C4-2B (cell line): ENCODE results near the gene MCCC1.
"Not testable (repeated sequence)": the region's sequence is repeated elsewhere in the genome, so short reads cannot be mapped to it uniquely, and the experiment has no call there.

ENCODE experiments used
- H3K27ac ChIP-seq: fragments of 450-650 bp; 2 replicates; pipeline ENCODE4 v1.5.1; 2017
- ZFX ChIP-seq: fragments of 450-650 bp; IDR thresholded peaks from 2 replicates; pipeline ENCODE4 v1.6.1; 2017
- TF ChIP-seq, protein P1 (sequence below): fragments of 450-650 bp; conservative IDR thresholded peaks from 2 replicates; pipeline ENCODE4 v1.5.1; 2017; ENCODE audit warnings: mild to moderate bottlenecking

Gene MCCC1

DNA sequence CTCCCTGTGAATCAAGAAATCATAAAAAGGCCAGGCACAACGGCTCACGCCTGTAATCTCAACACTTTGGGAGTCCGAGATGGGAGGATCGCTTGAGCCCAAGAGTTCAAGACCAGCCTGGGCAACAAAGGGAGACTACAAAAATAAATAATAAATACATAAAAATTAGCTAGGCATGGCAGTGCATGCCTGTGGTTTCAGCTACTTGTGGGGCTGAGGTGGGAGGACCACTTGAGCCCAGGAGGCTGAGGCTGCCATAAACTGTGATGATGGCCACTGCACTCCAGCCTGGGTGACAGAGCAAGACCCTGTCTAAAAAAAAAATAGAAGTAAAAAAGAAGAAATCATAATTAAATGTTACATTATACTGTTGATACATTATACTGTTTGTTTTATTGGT lies 91.0 kb downstream of the MCCC1 start:
- TF ChIP-seq ZFX, result no peak
- TF ChIP-seq, protein P1, sequence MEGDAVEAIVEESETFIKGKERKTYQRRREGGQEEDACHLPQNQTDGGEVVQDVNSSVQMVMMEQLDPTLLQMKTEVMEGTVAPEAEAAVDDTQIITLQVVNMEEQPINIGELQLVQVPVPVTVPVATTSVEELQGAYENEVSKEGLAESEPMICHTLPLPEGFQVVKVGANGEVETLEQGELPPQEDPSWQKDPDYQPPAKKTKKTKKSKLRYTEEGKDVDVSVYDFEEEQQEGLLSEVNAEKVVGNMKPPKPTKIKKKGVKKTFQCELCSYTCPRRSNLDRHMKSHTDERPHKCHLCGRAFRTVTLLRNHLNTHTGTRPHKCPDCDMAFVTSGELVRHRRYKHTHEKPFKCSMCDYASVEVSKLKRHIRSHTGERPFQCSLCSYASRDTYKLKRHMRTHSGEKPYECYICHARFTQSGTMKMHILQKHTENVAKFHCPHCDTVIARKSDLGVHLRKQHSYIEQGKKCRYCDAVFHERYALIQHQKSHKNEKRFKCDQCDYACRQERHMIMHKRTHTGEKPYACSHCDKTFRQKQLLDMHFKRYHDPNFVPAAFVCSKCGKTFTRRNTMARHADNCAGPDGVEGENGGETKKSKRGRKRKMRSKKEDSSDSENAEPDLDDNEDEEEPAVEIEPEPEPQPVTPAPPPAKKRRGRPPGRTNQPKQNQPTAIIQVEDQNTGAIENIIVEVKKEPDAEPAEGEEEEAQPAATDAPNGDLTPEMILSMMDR, result no peak
- no peak overlapping the region for H3K27ac ChIP-seq

DNA sequence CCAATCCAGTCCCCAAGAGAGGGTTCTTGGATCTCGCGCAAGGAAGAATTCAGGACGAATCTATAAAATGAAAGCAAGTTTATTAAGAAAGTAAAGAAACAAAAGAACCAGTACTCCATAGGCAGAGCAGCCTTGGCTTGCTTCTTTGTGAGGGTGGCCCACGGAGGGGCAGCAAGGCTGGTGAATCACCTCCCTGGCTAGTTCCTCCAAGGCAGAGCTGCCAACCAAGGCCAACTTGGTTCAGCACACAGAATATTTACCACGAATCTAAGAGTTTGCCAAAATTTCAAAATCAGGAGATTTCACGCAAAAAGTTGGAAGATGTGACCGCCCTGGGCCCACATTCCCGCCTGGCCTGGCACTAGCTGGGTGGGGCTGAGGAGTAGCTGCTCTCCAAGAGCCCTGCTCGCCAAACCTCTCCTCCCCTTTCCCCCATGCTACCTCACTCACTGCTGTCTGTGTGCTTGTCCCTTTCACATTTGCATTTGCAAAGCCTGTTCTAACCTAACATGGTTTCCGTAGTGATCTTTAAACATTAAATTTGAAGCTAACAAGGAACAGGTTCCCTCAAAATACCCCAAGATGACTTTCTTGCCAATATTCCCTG lies 92.8 kb downstream of the MCCC1 start:
- no peak for TF ChIP-seq ZFX
- TF ChIP-seq, protein P1, result no peak
- no peak overlapping the region for H3K27ac ChIP-seq

DNA sequence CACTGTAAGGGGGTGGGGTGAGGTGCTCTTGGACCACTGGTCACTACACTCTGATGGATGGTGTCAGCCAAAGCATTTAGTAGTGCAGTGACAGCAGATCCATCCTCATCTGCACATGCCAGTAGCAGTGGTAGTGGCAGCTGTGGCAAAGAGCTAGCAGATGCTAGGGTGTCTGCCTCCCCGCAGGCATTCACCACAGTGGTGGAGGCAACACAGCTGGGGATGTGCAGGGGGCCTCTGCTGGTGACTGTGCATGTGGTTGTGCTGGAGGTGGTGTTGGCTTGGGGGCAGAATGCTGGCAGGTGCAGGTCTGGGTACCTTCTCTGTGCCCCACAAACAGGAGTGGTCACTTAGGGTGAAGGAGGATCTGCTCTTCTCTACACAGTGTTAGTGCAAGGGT lies 99.5 kb downstream of the MCCC1 start:
- TF ChIP-seq ZFX, result no peak
- TF ChIP-seq, protein P1, result no peak
- no peak overlapping the region for H3K27ac ChIP-seq

DNA sequence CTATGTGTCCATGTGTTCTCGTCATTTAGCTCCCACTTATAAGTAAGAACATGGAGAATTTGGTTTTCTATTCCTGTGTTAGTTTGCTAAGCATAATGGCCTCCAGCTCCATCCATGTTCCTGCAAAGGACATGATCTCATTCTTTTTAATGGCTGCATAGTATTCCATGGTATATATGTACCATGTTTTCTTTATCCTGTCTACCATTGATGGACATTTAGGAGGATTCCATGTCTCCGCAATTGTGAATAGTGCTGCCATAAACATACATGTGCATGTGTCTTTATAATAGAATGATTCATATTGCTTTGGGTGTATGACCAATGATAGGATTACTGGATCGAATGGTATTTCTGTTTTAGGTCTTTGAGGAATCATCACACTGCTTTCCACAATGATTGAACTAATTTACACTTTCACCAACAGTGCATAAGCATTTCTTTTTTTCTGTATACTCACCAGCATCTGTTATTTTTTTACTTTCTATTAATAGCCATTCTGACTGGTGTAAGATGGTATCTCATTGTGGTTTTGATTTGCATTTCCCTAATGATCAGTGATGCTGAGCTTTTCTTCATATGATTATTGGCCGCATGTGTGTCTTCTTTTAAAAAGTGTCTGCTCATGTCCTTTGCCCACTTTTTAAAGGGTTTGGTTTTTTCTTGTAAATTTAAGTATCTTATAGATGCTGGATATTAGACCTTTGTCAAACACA lies 105.7 kb downstream of the MCCC1 start:
- not testable (repeated sequence) for H3K27ac ChIP-seq

DNA sequence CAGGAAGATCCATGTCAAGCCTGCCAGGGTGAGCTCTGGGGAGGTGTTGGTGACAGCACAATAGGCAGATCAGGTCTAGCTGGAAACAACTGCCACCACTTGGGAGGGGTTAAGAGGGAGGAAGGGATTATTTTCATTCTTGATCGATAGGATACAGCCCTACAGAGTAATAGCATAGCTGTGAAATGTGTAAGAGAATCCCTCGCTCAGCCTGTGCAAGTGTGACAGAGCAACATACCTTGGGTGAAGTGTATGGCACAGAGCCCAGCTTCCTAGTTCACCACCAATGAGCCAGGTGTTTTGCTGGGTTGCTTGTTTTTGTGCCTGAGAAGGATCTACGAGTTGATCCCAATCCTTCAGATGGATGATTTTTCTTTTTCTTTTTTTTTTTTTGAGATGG lies 109.7 kb downstream of the MCCC1 start:
- H3K27ac ChIP-seq, result no peak overlapping the region
- TF ChIP-seq, protein P1, result no peak
- no peak for TF ChIP-seq ZFX

DNA sequence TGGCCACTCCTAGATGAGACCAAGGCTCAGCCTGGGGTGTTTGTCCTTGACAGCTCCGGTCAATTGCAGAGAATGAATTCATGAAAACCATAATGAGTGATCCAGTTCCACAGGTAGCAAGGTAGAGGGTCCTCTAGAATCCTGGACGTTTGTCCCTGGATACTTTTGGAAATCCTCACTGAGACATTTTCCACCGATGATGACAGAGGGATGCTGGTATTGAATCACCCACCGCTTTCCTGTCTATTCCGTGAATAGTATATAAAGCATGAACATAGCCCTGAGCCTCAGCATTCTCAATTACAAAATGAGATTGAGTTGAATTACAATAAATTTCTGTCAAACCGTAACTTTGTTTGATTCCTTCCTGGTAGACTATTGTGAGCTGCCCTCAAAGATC lies 113.3 kb downstream of the MCCC1 start:
- H3K27ac ChIP-seq, result no peak overlapping the region
- no peak for TF ChIP-seq ZFX
- TF ChIP-seq, protein P1, result no peak

DNA sequence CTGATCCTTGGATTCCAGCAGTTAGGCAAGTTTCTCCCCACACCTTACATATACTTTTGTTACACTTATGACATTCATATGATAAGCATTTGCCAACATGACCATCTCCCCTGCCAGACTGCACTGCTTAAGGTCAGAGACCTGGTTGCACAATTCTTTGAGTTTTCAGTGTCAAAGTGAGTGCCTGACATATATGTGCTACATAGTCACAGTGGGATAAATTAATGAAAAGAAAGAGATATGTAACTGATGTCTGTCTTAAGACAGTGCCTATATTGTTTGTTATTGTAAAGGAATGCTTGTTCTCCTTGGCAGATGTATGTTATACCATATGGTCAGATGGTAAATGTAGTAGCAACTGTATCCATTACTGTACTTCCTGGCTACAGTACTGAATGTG lies 115.4 kb downstream of the MCCC1 start:
- TF ChIP-seq ZFX, result no peak
- TF ChIP-seq, protein P1, result no peak

DNA sequence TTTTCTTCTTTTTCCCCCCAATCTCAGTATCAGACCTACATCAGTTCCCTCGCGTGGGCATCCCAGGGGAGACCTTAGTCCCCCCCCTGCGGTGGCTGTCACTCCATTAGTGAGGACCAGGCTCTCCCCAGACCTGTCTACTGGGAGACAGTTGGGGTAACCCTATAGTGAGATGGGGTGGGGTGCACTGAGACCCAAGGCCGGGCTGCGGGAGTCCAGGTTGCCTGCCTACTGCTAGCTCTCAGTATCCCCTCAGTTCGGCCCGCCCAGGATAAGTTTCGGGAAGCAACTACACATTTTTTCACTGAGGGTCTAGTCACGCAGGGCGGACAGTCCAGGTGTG lies 118.3 kb downstream of the MCCC1 start:
- peak overlapping the region; percentile 89 for H3K27ac ChIP-seq
- TF ChIP-seq, protein P1, result no peak
- TF ChIP-seq ZFX, result no peak

More for the DNA sequence above, 115.4 kb downstream of the MCCC1 start:
- no peak overlapping the region for H3K27ac ChIP-seq
